Mammary epithelial cell (primary cell): ENCODE data around the gene KBTBD4.

ENCODE experiments used
- EZH2 ChIP-seq: IDR thresholded peaks from 2 replicates; pipeline ENCODE4 v1.6.1; 2012; ENCODE audit warnings: low read length, inconsistent platforms, borderline replicate concordance
- TF ChIP-seq, protein P1 (sequence below), 2 donors: IDR thresholded peaks in 1 of 2; conservative IDR thresholded peaks in 1 of 2; 2 replicates each; pipeline ENCODE4 v1.5.1; 2011 to 2012; ENCODE audit warnings: inconsistent platforms in 2 of 2, low read length in 2 of 2, mild to moderate bottlenecking in 2 of 2, control low read depth in 1 of 2, low read depth in 1 of 2; ENCODE audit not compliant: insufficient read depth in 1 of 2; ENCODE audit errors: extremely low read depth in 1 of 2

GRCh38 chr11:47592251-47592650, 13.5 kb upstream of the KBTBD4 start:
- TF ChIP-seq, protein P1, sequence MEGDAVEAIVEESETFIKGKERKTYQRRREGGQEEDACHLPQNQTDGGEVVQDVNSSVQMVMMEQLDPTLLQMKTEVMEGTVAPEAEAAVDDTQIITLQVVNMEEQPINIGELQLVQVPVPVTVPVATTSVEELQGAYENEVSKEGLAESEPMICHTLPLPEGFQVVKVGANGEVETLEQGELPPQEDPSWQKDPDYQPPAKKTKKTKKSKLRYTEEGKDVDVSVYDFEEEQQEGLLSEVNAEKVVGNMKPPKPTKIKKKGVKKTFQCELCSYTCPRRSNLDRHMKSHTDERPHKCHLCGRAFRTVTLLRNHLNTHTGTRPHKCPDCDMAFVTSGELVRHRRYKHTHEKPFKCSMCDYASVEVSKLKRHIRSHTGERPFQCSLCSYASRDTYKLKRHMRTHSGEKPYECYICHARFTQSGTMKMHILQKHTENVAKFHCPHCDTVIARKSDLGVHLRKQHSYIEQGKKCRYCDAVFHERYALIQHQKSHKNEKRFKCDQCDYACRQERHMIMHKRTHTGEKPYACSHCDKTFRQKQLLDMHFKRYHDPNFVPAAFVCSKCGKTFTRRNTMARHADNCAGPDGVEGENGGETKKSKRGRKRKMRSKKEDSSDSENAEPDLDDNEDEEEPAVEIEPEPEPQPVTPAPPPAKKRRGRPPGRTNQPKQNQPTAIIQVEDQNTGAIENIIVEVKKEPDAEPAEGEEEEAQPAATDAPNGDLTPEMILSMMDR (conservative IDR thresholded peaks at IDR 0.05 in 1 of 2, IDR thresholded peaks at IDR 0.05 in 1 of 2; ENCODE audit: extremely low read depth in 1 of 2, insufficient read depth in 1 of 2, low read depth in 1 of 2, low read length in 2 of 2), result no peak
- no peak for TF ChIP-seq EZH2
